ENCODE data around the gene BRIX1.

The BRIX1 gene, protein sequence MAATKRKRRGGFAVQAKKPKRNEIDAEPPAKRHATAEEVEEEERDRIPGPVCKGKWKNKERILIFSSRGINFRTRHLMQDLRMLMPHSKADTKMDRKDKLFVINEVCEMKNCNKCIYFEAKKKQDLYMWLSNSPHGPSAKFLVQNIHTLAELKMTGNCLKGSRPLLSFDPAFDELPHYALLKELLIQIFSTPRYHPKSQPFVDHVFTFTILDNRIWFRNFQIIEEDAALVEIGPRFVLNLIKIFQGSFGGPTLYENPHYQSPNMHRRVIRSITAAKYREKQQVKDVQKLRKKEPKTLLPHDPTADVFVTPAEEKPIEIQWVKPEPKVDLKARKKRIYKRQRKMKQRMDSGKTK

DNA sequence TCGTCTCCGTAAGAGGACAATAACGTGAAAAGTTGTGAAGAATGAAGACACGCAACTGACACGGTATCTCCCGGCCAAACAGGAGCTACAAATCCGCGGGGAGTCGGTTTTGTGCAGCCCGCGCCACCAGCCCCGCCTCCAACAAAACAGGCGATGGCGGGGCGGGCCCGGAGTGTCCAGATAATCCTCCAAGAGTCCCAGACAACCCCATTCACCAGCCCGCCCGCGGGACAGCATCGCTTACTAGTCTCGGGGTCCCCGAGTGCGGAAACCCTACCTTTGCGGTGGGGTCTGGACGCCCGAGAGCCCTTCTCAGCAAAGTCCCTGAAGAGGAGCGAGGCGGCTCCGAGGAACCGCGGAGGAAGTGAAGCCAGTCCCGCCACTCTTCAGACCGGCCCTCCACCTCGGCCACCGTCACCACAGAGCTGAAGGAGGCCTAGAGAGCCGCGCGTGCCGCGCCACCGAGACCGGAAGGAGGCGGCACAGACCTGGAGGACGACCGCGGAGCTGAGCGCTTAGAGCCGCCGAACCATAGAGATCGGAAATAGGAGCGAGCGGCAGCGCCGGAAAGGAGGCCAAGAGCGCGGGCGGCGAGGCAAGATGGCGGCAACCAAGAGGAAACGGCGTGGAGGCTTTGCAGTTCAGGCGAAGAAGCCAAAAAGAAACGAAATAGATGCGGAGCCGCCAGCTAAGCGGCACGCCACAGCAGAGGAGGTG is at the start of gene BRIX1, which contains the start of gene RAD1:
TSS of gene BRIX1 (plus strand) at position 573 of the 717 bp plus-strand sequence. CDS start at position 601, 28 bp downstream.
TSS of gene RAD1 (minus strand) at position 366 of the 717 bp plus-strand sequence. CDS start 612 bp downstream, outside the sequence.
- peak; percentile 98 for DNase-seq

DNA sequence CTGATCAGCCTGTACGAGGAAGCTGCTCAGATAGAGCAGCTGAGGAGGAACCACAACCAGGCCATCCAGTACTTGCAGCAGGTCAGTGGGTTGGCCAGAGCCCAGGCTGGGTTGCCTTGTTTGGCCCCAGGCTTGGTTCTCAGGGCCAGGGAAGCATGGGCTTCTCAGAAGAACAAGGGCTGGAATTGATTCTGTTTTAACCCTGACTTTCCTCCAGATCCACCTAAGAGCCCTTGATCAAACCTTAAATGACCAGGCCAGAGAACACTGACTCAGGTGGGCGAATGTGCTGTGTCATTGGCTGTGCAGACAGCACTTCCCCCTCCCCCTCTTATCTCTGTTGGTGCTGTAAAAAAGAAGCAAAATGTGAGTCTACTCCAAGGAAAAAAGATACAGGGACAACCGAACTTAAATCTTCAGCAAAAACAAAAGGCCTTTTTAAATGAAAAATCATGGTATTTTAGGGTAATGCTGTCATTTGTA is 48.5 kb upstream of the BRIX1 start:
- DNase-seq, result no peak

DNA sequence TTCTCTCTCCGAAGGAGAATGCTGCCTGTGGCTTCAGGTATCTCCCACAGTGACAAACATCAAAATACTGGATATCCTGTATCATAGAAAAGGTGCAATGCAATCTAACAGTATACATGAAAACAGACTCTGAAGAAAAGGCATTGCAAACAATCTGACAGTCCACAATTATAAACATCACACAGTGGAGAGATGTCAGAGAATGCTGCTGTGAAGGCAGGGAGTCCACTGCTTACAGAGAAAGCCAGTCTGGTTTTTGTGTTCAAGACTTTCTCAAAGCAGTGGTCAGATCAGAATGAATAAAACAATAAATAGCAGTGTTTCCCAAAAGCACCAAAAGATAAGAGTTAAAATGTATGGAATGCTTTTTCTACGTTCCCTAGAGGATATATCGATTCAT is 47.9 kb upstream of the BRIX1 start:
- DNase-seq, result no peak

DNA sequence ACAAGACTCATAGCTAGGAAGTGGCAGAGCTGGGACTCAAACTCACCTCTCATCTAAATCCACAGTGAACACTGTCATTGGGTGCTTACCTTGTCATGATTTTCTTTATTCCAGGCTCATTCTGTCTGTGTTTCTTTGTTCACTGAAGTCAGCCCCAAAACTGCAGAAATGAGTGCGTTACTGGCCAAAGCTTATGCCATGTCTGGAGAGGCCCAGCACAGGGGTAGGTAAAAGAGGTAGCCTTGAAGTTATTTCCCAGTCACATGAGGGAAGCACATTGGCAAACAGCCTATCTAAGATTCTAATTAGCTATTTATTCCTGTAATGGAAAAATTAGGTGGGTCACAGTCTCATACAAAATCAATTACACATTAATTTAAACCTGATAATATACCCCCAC is 46.7 kb upstream of the BRIX1 start:
- DNase-seq, result no peak

DNA sequence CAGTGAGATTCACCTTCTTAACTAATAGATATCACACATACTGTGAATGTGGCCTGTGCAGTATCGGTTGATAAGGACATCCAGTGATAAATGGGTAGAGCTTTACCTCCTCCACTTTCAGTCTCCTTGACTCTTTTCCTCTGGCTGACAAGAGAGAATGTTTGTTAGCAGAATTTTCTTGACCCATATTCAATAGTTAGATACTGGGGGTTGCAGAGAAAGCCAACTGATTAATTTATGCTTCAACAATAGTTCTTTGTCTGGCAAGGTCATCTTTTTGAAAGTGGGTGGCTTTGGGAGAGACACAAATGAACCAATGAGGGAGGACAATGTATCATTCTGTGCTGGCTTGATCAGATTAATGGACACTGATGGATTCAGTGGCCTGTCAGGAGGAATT is 46.3 kb upstream of the BRIX1 start:
- no peak for DNase-seq

DNA sequence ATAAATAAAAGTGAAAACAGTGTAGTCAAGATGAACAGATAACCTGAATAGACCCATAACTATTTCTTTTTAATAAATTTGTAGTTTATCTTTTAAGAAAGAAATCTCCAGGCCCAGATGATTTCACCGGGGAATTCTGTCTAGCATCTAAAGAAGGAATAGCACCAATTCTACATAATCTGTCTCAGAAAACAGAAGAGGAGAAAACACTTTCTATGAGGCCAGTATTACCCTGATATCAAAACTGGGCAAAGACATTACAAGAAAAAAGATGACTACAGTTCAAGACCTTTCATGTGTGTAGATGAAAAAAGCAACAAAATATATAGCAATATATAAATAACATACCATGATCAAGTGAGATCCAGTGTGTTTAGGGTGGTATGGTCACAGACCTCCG is 45.1 kb upstream of the BRIX1 start:
- DNase-seq, result no peak

DNA sequence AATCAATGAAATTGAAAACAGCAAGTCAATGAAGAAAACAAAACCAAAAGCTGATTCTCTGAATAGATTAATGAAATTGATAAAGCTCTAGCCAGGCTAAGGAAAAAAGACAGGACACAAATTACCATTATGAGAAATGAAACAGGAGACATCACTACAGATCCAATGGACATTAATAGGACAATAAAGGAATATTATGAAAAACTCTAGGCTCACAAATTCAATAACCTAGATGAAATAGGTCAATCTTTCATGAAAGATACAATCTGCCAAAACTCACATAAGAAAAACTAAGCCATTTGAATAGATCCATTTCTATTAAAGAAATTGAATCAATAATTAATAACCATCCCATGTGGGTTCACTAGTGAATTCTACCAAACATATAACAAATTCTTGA is 39.2 kb upstream of the BRIX1 start:
- DNase-seq, result no peak

DNA sequence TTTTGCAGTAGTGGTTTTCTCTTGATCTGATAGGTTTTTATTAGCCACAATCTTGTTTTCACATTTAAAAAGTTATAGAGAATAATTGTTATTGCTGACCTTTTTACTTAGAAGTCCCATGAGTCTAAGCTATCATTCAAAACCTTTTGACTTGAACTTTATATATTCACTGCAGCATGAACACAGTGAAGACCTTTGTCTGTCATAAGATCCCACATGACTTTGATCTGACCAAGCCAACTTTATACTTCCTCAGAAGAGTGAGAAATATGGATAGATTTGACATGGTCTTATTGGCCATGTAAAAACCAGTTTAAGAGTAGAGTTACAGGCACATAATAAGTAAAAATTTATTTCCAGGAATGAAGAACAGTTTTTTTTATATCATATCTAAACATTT is 34.3 kb upstream of the BRIX1 start:
- no peak for DNase-seq

DNA sequence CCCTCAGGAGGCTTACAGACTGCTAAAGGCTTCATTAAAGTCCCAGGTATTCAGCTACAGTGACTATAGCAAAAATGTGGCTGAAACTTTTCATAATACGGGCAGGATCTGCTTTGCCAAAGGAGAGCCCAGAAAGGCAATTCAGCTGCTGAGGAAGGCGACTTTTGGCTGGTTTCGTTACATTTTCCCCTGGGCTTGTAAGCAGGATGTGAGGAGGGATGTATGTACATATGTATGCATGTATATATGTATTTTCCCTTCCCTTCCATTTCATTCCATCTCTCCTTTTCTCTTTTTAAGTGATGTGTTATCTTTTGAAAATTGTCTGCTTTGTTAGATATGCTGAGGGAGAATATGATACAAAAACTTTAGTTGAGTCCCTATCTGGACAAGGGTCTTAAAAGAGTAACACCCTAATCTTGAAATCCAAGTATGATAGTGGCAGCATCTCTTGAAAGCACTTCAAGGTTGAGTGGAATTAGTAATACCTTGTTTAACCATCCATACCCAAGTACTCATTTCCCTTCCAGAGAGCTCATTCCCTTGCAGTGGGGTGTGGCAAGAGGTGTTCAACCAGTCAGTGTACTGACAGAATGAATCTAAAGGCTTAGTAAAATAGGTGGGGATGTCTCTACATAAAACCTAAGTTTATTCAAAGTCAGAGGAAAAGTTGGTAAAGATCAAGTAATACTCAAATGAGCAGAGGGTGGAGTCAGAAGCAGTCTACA is 29.0 kb upstream of the BRIX1 start:
- DNase-seq, result peak; percentile 28

DNA sequence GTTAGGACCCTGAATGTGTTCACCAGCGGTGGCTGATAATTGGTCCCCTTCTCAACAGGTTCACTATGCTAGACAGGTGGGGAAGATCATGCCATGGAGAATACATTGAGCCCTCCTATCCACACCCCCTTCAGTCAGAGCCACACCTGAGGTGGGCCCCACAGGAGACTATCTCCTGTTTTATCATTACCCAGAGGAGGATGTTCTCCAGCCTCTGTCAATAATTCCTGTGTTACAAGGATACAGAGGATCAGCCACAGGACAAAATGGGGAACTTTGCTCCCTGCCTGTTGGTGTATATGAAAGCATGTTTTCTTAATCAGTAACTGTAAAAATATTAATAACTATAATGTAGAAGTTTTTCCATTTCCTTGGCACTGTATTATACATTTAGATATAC is 26.1 kb upstream of the BRIX1 start:
- no peak for DNase-seq

DNA sequence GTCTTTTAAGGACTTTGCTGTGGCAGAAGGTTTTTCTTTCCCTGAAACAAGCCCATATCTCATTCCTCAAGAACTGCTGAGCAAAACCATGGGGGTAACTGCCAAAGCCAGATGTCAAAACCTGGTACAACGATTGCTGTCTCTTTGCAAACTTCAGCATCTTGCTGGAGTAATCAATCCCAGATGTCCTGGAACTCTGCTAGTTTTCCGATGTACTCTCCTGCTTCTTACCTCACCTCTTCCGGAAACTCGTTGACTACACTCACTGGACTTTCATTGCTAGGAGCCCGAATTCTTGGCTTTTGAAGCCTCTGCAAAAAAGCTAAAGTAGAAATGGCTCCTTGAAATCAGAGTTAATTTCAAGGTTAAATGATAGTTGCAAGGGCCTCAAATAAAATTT is 23.5 kb upstream of the BRIX1 start:
- no peak for DNase-seq

DNA sequence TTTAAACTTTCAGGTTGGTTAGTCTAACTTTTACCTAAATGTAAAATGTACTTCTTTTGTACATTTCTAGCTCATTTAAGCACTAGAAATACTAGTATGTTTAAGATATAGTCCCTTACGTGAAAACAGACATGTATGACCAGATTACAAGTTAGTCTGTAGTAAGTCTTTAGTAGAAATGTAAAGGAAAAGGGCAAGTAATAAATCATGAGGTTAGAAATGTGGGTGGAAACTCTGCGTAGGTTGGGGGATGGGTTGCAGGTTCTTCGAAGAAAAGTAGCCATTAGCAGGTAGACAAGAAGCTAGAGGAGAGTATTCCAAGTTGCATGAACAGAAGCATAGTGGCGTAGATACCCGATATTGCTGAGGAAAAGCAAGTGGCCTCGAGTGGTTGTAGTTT is 23.1 kb upstream of the BRIX1 start:
- no peak for DNase-seq

DNA sequence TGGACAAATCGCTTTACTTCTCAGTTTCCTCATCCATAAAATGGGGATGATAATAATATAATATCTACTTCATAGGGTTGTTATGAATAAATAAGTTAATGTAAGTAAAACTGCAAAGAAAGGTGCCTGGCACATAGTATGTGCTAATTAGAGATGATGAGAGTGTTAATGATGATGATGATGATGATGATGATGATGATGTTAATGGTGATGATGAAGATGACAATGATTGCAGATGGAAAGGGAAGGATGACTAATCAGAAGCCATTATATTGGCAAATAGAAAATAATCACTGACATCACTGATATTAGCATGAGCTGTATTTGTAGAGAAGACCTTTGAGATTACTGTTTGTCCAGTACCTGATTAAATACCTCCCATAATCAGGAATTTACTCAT is 20.8 kb upstream of the BRIX1 start:
- no peak for DNase-seq

DNA sequence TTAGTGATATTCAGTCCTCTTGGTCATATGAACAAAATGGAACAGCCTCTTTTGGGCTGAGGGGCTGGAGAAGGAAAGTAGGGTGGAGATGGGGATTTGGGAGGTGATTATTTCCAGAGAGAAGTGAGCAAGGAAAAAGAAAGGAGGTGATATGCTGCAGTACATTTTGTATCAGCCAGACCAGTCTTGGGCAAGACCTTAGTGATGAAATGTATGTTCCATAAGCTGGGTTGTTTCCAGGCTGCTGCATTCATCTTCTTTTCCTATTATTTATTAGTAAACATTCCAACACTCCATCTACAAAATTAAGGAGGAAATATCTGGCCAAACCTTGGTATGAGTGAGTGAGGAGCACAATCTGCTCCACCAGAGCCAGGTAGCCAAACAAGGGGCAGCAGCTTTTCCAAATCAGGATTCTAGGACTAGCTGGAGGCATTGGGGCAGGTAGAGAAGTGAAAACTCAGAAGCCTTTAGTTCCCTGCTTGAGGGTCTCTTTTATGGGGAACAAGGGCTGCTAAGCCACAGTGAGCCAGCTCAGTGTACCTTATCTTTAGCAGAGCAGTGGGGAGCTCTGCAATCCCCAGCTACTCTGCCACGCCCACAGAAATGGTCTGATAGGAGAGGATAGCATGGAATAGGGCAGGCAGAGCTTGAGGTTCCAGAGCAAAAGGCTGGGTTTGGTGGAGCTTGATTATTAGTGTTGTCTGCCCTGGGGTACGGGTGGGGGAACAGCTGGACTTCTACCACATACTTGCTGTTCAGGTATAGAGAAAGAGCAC is 19.7 kb upstream of the BRIX1 start:
- DNase-seq, result no peak

DNA sequence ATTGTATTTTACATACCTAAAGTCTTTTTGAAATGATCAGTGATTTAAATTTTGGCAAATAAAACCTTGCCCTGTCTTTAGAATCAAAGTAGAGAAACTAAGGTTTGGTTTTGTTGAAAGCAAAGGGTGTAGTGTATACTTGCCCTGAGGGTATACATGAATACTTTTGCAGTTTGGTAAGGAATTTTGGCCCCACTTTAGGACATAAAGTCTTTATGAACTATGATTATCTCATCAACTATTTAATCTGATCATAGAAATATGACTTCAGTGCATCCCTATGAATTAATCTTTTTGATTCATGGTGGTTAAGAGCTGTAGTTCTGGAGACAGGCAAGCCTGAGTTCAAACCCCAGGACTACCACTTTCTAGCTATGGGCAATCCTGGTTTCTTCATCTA is 17.9 kb upstream of the BRIX1 start:
- DNase-seq, result no peak

DNA sequence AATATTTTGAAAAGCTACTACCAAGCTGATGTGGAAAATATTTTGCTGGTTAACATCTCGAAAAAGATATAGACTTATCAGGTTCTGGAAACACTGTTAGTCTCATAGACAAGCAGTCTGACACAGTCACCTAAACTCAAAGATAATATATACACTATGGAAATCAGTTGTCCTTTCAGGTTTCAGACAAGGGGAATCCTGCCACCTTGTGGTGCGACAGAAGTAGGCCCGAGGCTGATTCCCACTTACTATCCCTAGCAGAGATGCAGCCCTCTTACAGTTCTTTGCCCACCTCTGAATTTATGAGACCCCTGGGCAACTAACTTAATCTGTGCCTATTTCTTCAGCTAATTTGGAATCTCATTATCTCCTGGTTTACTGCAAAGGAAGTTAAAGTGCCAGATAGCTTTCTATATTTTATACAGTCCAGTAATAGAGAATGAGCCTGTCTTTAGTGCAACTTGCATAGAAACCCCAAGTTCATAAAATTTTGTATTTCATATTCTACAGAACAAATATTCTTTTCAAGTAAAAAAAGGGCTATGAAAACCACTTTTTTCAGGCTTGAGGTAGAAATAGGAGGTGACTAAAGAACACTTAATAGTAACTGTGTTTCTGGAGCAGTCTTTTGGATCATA is 17.1 kb upstream of the BRIX1 start:
- peak; percentile 96 for DNase-seq

DNA sequence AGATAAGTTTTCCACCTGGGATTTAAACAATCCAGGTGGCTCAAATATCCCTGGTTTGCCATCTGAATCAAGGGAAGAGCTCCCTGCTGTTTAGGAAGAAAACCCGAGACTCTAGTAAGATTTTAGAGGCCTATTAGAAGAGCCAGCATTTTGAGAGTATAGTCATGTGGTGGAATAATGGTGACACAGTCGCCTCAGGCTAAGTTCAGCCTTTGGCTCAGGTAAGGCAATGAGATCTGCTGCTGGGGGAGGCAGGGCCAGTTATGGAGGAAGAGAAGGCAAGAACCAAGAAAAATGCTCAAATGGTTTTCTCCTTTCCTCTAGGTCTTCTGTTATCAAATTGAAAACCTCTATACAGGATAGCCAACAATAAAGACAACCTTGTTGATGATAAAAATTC is 16.4 kb upstream of the BRIX1 start:
- no peak for DNase-seq

DNA sequence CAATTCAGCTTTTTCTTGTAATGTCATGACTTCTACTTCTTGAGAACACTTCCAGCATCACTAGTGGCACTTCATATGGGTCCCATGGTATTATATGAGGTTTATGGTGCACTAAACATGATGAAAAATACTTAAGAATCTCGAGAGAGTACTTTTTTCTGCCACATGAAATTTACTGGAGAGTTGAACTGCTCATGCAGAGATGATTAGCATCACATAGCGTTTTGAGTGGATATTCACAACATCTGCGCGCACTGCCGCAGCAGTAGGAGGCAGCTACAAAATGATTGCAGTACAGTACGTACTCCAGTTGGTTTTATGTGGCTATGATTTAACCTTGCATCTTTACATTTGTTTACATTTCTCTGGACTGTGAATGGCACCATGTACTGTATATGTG is 14.9 kb upstream of the BRIX1 start:
- peak; percentile 16 for DNase-seq

DNA sequence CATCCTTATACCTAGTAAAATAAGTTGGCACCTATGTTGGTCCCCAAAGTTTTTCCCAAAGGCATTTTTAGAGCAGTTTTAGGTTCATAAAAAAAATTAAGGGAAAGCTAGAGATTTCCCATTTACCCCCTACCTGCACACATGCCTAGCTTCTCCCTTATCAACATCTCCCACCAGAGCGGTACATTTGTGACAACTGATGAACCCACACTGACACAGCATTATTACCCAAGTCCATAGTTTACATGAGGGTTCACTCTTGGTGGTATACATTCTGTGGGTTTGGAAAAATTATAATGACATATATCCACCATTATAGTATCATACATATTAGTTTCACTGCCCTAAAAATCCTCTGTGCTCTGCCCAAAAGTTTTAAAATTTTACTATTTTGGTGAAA is 12.3 kb upstream of the BRIX1 start:
- DNase-seq, result no peak

DNA sequence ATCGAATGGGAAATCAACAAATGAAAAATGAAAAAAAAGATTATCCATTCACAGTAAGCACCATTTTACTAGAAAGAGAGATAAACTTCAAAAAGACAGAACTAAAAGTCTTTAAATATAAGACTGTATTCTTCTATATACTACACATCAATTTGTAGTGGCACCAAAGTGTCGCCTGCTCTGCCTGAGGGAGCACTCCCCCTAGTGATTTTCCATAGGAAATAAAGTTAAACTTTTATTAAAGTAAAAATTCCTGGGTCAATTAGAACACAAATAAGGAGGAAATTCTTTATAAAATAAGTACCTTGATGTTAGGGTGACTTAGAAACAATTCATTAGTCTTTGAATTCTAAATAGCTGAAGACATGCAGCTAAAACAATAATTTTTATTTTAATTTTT is 9.9 kb upstream of the BRIX1 start:
- peak; percentile 20 for DNase-seq

DNA sequence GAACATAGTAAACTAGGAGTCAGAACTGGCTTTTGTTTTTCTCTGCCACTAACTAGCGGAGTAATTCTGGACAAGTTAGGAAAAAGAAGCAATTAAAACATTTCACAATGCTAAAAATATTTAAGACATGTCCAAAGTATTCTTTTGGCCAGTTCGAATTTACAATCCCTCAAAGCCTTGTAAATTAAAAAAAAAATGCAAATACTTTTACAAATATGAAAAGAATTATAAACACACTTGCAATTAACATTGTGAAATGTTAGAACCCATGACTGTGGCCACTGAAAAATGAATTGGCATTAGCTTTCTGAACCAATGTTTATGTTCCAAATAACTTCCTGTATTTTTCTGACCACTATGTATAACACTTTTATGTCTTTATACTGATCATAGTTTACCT is 2.4 kb upstream of the BRIX1 start:
- no peak for DNase-seq

DNA sequence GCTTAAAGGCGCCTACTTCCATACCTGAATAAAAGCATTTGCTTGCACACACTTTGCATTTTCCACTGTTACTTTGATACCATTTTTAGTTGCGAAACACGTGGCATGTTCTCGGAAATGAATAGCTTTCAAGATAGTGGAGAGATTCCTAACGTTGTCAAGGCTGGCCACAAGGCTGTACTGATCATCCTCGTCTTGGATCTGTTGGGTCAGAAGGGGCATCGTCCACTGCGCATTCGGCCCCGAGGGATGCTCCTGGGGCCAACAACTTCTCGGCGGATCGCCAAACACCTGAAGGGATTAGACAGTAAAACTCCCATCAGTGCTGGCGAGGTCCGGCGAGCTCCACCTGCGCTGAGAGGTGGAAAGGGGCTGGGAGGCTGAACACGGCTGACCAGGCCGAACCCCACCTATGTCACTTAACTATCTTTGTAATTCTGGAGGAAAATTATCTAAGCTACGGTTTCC is 806 bp upstream of the BRIX1 start:
- DNase-seq, result peak; percentile 58

Measured in NCI-H510A treated with DMSO at 0.1 percent for 48 hours (cell line).